T-helper 17 cell (primary cell): ENCODE results near the gene IPO9. TPM values are rescaled to one million over a fixed set of nuclear protein-coding genes. Genes with fewer than 3 reads are reported as not detected.
"Not testable (repeated sequence)": the region's sequence is repeated elsewhere in the genome, so short reads cannot be mapped to it uniquely, and the experiment has no call there.

Experiments
- ATAC-seq: fragments of 150-1000 bp; cut with Tn5 transposase; 2 replicates; pipeline ENCODE4 v1.10.0; 2021; ENCODE audit warnings: mild to moderate bottlenecking, moderate library complexity
- DNase-seq, 3 donors: peaks; one replicate each; pipeline versions ENCODE4 v3.0.0 to v3.0.0-alpha.2; 2020 to 2021
- H3K9me3 ChIP-seq: one replicate; pipeline ENCODE4 v1.7.0; 2013; ENCODE audit warnings: low read length, mild to moderate bottlenecking; ENCODE audit not compliant: control insufficient read depth, poor library complexity, severe bottlenecking
- H3K27ac Mint-ChIP-seq: one replicate; pipeline ENCODE4 v1.8.0; 2022; ENCODE audit warnings: mild to moderate bottlenecking, moderate library complexity, mixed read lengths
- H3K27me3 Mint-ChIP-seq: one replicate; pipeline ENCODE4 v1.8.0; 2022; ENCODE audit warnings: mixed read lengths
- H3K36me3 Mint-ChIP-seq: one replicate; pipeline ENCODE4 v1.8.0; 2022; ENCODE audit warnings: low read depth, mixed read lengths
- H3K4me1 Mint-ChIP-seq: one replicate; pipeline ENCODE4 v1.8.0; 2022; ENCODE audit warnings: mild to moderate bottlenecking, mixed read lengths
- H3K4me3 Mint-ChIP-seq: one replicate; pipeline ENCODE4 v1.8.0; 2022; ENCODE audit warnings: mild to moderate bottlenecking, moderate library complexity, mixed read lengths
- total RNA-seq, 4 donors: library from RNA in 2 of 4; stranded (reverse) in 2 of 4; gene quantifications; one replicate each; pipeline ENCODE4 v1.2.3 and lab custom pipeline; 2022 to 2026

IPO9 gene
- total RNA-seq, 2 donors from 2014 or later, result 24.0 to 29.3 TPM

DNA sequence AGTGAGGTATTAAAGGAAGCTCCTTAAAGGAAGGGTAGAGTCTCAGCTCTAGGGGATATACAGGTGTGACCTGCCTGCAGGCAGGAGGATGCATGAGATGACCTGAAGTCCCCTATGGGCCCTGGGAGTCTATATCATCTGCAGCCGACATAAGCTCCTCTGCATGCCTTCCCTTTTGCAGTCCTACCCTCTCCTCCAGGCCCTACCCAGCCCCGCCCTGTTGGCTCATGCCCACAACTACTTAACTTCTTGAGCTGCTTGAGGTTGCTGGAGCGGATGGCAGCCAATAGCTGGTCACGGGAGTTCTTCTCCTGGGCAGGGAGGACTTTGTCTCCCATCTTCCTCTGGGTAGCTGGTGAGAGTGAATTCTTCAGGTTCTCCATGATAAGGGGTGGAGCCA lies 70.0 kb downstream of the IPO9 start:
- DNase-seq (no peak), ATAC-seq (no peak)
- Mint-ChIP-seq H3K4me3 (no peak overlapping the region), H3K4me1 (peaks cover 7% of the 10 kb centered on the region), H3K36me3 (peaks cover 2% of the 10 kb centered on the region), H3K27me3 (peaks cover 10% of the 10 kb centered on the region), H3K27ac (no peak overlapping the region)
- no peaks in the 10 kb centered on the region for H3K9me3 ChIP-seq

DNA sequence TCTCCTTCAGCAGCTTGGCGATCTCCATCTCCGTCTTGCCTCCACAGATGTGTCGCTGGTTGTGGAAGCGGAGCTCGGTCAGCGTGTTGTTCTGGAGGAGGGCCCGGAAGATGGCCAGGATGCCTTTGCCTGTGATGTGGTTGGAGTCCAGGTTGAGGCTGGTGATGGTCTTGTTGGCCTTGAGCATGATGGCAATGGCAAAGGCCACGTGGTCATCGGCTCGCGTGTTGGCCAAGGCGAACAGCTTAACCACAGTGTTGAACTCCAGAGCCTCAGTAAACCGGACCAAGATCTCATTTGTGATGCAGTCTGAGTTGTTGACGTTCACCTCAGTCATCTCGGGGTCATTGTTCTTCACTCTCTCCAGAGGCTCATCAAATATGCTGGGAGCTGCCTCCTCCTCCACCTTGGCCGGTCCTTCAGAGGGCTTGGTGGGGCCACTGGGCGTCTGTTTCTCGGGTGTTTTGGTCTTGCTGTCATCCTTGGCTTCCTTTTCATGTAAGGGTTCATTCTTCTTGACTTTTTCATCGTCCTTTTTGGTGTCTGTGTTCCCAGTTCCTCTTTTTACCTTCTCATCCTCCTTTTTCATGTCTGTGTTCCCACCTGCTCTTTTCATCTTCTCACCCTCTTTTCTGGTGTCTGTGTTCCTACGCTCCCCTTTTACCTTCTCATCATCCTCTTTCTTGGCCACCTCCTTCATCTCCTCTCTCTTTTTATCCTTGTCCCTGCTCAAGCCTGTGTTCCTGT lies 70.9 kb downstream of the IPO9 start:
- Mint-ChIP-seq H3K27me3 (peaks cover 6% of the 10 kb centered on the region), H3K27ac (no peak overlapping the region), H3K36me3 (peaks cover 2% of the 10 kb centered on the region), H3K4me3 (no peak overlapping the region), H3K4me1 (peaks cover 7% of the 10 kb centered on the region)
- ATAC-seq (no peak), DNase-seq (no peak)
- H3K9me3 ChIP-seq, result no peaks in the 10 kb centered on the region

DNA sequence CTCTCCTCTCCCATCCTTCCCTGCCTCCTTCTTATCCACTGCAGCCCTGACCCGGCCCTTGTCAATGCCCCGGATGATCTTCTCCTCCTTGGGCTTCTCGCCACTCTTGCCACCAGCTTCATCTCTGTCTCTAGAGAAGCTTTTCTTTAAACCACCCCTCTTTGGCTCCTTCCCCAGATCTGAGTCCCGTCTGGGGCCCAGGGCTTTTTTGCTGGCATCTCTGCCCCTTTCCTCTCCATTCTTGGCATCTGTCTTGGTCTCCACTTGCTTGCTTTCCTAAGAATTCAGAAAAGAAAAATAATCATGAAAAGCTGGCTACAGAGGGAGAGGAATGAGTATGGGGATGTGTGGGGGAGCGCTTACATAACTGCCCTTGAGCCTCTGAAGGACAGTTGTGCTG lies 71.5 kb downstream of the IPO9 start:
- peaks cover 2% of the 10 kb centered on the region for H3K36me3 Mint-ChIP-seq
- no peaks in the 10 kb centered on the region for H3K9me3 ChIP-seq
- ATAC-seq (no peak), DNase-seq (no peak)
- no peak overlapping the region for H3K27ac Mint-ChIP-seq
- H3K4me3 Mint-ChIP-seq, result no peak overlapping the region
- H3K4me1 Mint-ChIP-seq, result peaks cover 7% of the 10 kb centered on the region
- peaks cover 6% of the 10 kb centered on the region for H3K27me3 Mint-ChIP-seq

DNA sequence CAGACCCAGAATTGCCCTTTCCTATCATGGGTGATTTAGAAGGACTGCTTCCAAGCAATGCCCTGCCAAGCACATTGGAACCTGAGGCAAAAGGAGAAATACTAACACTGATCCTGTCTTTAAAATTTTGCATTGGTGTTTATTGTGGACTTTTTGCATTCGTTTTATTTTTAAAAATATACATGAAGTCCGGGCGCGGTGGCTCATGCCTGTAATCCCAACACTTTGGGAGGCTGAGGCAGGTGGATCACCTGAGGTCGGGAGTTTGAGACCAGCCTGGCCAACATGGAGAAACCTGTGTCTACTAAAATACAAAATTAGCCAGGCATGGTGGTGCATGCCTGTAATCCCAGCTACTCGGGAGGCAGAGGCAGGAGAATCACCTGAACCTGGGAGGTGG lies 72.1 kb downstream of the IPO9 start:
- not testable (repeated sequence) for H3K36me3 Mint-ChIP-seq, H3K4me3 Mint-ChIP-seq, DNase-seq, H3K4me1 Mint-ChIP-seq, H3K27ac Mint-ChIP-seq, H3K9me3 ChIP-seq, ATAC-seq, H3K27me3 Mint-ChIP-seq

DNA sequence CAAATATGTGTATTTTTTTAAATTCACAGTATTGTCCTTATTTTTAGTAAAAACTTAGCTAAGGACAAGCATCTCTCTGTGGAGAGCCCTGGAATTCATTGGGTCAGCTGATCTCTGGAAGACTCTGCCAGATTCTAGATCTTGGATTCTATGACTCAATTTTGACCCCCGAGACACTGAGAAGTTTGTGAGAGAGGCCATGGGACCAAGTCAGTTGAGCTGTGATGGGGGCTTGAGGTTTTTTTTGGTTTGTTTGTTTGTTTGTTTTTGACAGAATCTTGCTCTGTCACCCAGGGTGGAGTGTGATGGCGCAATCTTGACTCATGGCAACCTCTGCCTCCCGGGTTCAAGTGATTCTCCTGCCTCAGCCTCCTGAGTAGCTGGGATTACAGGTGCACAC lies 73.2 kb downstream of the IPO9 start:
- Mint-ChIP-seq H3K27me3 (peaks cover 6% of the 10 kb centered on the region), H3K4me1 (no peaks in the 10 kb centered on the region), H3K4me3 (no peak overlapping the region), H3K36me3 (peaks cover 2% of the 10 kb centered on the region), H3K27ac (no peak overlapping the region)
- H3K9me3 ChIP-seq, result no peaks in the 10 kb centered on the region
- no peak for DNase-seq
- ATAC-seq, result no peak

DNA sequence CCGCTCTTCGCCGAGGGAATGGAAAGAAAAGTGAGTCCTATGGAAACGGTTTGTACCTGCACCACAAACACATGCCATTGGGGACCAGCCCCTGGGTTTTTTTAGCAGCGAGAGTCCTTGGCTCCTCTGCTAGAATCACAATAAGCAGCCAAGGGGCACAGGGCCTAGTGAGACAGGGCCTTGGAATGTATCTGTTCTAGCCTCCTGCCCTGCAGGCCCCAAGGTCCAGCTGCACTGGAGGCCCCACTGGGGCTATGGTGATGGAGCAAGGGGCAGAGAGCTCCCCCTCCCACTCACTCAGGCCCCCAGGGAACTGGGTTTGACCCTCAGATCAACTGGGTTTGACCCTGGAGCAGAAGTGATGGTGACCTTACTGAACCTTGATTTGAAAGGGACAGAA lies 74.2 kb downstream of the IPO9 start:
- H3K27me3 Mint-ChIP-seq, result peaks cover 6% of the 10 kb centered on the region
- H3K9me3 ChIP-seq, result no peaks in the 10 kb centered on the region
- no peak for DNase-seq
- ATAC-seq, result no peak
- no peak overlapping the region for H3K27ac Mint-ChIP-seq
- H3K4me1 Mint-ChIP-seq, result no peaks in the 10 kb centered on the region
- no peak overlapping the region for H3K4me3 Mint-ChIP-seq
- H3K36me3 Mint-ChIP-seq, result peaks cover 2% of the 10 kb centered on the region

DNA sequence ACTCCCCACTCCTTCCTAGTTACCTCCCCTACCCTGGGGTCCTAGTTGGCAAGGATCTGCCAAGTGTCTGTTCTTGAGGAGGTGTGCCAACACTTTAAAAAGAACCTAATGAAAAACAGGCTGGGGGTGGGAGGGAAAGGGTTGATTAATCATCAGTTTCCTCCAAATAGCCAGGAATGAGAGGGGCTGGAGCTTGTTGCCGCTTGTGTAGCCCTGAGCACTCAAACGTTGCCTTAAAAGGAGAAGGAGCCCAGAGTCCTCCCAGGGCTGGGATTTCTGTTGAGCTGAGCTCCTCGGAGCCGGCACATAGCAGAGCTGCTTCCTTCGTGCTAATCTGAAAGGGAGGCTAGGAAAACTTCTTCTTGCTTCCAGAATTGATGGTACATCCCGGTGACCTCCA lies 75.6 kb downstream of the IPO9 start:
- Mint-ChIP-seq H3K27ac (no peak overlapping the region), H3K4me1 (no peaks in the 10 kb centered on the region), H3K27me3 (peaks cover 5% of the 10 kb centered on the region), H3K4me3 (no peak overlapping the region), H3K36me3 (peaks cover 2% of the 10 kb centered on the region)
- no peak for ATAC-seq
- no peak for DNase-seq
- no peaks in the 10 kb centered on the region for H3K9me3 ChIP-seq

DNA sequence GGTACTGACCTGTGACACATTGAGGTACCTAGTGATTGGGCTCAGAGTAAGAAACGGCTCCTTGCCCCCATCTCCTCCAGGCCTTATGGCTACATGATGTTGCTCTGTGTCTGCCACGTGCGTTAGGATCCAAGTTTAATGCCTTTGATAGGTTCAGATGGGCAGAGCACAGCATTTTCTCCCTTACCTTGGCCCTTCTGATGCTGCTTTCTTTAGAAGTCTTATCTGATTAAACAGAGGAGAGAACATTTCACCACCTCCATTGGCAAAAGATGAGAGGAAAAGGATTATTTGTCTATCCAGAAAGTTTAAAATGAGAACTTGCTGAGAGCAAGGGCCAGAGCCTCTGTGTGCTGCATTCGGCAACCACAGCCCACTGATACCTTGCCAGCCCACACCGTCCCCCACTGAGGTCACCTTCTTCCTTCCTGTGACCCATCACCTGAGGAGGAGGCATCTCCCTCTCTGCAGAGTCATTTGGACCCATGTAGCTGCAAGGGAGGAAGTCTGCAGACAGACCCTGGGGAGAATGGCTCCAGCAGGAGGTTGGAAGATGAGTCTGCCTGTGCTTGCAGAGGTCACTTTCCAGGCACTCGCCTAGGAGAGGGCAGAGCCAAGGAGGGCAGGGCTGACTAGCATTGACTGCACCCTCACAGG lies 76.4 kb downstream of the IPO9 start:
- no peak overlapping the region for H3K4me3 Mint-ChIP-seq
- no peak for ATAC-seq
- no peaks in the 10 kb centered on the region for H3K36me3 Mint-ChIP-seq
- H3K4me1 Mint-ChIP-seq, result no peaks in the 10 kb centered on the region
- peaks cover 12% of the 10 kb centered on the region for H3K27me3 Mint-ChIP-seq
- no peak overlapping the region for H3K27ac Mint-ChIP-seq
- no peaks in the 10 kb centered on the region for H3K9me3 ChIP-seq
- DNase-seq, result no peak

DNA sequence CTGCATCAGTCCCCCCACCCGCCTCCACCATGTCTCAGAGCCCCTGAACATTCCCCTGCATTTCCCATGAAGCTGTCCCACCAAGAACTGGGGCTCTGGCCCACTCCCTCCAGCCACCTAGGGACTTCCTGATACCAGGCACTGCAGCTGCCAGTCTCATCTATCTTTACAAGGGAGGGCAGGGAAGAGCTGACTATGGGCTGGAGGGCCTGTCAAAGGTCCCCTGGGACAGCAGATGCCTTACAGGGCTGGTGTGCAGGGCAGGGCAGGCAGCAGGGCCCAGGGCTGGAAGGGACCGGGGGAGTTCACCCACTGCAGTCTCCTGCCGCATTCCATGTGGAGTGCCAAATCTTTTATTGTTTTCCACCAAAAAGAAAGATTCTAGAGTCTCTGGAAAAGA lies 77.4 kb downstream of the IPO9 start:
- no peak overlapping the region for H3K27ac Mint-ChIP-seq
- H3K9me3 ChIP-seq, result no peaks in the 10 kb centered on the region
- peaks cover 13% of the 10 kb centered on the region for H3K27me3 Mint-ChIP-seq
- no peaks in the 10 kb centered on the region for H3K36me3 Mint-ChIP-seq
- DNase-seq (no peak), ATAC-seq (no peak)
- H3K4me1 Mint-ChIP-seq, result no peaks in the 10 kb centered on the region
- no peak overlapping the region for H3K4me3 Mint-ChIP-seq

DNA sequence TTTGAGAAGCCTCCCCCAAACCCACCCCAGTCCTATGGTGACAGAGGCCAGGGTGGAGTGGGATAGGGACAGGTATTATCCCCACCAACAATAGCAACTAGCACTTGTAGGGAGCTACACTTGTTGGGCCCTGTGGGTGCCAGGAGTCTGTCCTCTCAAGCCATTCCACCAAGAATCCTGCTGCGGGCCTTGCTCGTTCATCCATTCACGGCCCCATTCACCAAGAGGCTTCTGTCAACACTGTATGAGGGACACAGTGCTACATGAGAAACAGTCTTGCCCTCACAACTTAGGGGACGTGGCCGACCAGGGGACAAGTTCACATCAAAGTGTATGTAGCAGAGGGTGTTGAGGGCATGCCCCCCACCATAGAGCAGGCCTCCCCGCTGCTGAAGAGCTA lies 78.7 kb downstream of the IPO9 start:
- Mint-ChIP-seq H3K27me3 (peaks cover 17% of the 10 kb centered on the region), H3K36me3 (no peaks in the 10 kb centered on the region), H3K4me1 (no peaks in the 10 kb centered on the region), H3K27ac (no peak overlapping the region), H3K4me3 (no peak overlapping the region)
- no peak for DNase-seq
- ATAC-seq, result no peak
- no peaks in the 10 kb centered on the region for H3K9me3 ChIP-seq

DNA sequence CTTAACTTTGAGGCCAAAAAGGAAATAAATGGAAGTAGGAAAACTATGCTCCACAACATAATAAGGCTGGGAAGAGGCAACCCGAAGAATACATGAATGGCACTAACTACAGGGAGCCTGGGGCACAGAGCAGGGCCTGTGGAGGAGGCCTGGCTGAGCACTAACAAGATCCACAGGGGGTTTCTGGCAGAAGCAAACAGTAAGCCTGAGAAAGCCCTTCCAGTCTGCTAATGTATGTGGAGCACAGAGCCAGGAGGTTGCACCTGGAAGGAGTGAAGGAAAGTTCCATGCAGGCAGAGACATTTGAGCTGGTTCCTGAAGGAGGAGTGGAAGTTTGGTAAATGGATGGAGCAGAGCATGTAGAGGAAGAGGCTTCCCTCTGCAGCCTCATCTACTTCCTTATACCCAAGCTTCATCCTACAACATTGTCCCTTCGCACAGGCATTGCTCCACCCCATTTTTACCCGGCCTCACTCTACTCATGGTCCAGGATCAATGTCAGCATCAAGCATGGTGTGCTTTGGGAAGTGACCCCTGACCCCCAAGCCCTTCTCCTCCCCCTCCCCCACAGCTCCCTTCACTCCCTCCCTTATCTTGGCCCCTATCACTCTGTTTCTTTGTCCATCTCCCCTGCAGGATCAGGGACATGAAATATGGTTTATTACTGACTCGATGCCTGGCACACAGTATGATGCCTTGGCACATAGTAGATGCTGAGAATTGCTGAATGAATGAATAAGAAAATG lies 83.0 kb downstream of the IPO9 start:
- ATAC-seq, result no peak
- peaks cover 7% of the 10 kb centered on the region for H3K4me1 Mint-ChIP-seq
- no peaks in the 10 kb centered on the region for H3K9me3 ChIP-seq

DNA sequence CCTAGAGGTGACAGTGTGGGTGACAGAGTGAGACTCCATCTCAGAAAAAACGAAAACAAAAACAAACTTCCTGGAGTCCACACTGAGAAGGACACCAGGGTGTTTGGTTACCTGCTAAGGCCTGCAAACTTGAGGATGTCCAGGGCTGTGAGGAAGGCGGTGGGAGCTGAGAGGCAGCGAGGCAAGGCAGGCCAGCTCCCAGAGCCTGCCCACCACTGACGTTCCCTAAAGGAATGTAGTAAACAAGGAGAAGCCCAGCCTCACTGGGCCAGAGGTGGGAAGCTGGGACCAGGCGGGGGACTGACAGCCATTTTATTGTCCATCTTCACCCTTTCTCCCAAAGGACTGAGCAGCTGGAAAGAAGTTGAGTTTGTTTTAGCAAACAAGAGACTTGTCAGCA lies 83.9 kb downstream of the IPO9 start:
- H3K4me3 Mint-ChIP-seq, result no peak overlapping the region

More for the DNA sequence above, 83.0 kb downstream of the IPO9 start:
- no peak for DNase-seq
- Mint-ChIP-seq H3K36me3 (peaks cover 7% of the 10 kb centered on the region), H3K27ac (no peak overlapping the region), H3K27me3 (peaks cover 38% of the 10 kb centered on the region), H3K4me3 (no peak overlapping the region)

DNA sequence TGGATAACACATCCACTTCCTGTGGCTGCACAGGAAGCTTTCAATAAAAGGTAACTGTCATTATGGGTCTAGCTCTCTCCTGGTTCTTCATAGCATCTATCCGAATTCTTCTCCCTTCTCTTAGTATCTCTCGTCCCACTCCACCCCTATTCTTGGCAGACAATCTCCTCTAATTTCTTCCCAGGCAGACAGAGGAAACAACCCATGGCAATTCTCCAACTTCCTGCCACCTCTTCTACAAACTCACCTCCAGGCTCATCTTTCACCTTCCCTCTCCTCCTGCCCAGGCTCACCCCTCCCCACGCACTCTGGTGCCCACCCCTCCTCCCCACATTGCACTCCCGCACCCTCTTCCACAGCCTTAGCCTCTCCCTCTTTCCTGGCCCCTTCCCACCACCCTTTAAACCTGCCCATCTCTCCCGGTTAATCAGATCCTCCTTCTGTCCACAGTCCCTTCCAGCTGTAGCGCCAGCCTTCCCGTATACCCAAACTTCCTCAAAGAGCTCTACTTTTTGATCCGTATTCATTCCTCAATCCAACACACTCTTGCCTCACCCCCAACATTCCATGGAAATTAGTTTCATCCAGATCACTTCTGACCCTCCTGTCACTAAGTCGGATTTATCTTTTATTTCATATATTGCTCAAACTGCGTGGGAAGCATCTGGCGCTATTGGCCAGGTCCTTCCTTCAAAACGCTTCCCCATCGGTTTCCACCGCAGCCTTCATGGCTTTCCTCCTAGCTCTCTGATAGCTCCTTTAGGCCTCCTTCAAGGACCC lies 85.7 kb downstream of the IPO9 start:
- Mint-ChIP-seq H3K4me1 (peaks cover 7% of the 10 kb centered on the region), H3K4me3 (peak overlapping the region; percentile 49), H3K27ac (no peak overlapping the region), H3K27me3 (peaks cover 47% of the 10 kb centered on the region), H3K36me3 (peaks cover 7% of the 10 kb centered on the region)
- ATAC-seq (no peak), DNase-seq (no peak)
- H3K9me3 ChIP-seq, result no peaks in the 10 kb centered on the region

More for the DNA sequence above, 83.9 kb downstream of the IPO9 start:
- Mint-ChIP-seq H3K27ac (no peak overlapping the region), H3K27me3 (peaks cover 39% of the 10 kb centered on the region), H3K36me3 (peaks cover 7% of the 10 kb centered on the region), H3K4me1 (peaks cover 7% of the 10 kb centered on the region)
- DNase-seq (no peak), ATAC-seq (no peak)
- no peaks in the 10 kb centered on the region for H3K9me3 ChIP-seq
